ENCODE data around the gene TNRC6A. TPM values are rescaled to one million over a fixed set of nuclear protein-coding genes. Genes with fewer than 3 reads are reported as not detected.
"Not testable (repeated sequence)": the region's sequence is repeated elsewhere in the genome, so short reads cannot be mapped to it uniquely, and the experiment has no call there.

The TNRC6A gene
- total RNA-seq, 6 experiments from 2014 or later, result 17.0 to 38.4 (median 23.1) TPM

GRCh38 chr16:24853830-24854229 is 124.4 kb downstream of the TNRC6A start:
- ATAC-seq (no peak), DNase-seq (no peak)
- intact Hi-C loops (cut with DNase I), result no loop called here
- Histone ChIP-seq H3K27me3 (no peaks in the 10 kb centered on the region), H3K4me1 (peaks cover 0 to under 1% (median 0%) of the 10 kb centered on the region in 4 donors), H3K27ac (no peak overlapping the region), H3K9me3 (no peaks in the 10 kb centered on the region), H3K4me3 (no peak overlapping the region), H3K36me3 (no peaks in the 10 kb centered on the region)
- no peak for TF ChIP-seq POLR2A (IDR thresholded peaks at IDR 0.05)
- no peak for TF ChIP-seq CTCF (IDR thresholded peaks at IDR 0.05)
- WGBS (ENCODE audit: insufficient coverage, low coverage, low lambda C conversion rate, missing lambda C conversion rate), result no CpG with 5 or more reads among the region's 18 CpGs

GRCh38 chr16:24854607-24855171 is 125.2 kb downstream of the TNRC6A start:
- no peak overlapping the region for H3K4me3 ChIP-seq
- no peak overlapping the region for H3K27ac ChIP-seq
- TF ChIP-seq POLR2A (IDR thresholded peaks at IDR 0.05), result no peak
- TF ChIP-seq CTCF (IDR thresholded peaks at IDR 0.05), result no peak
- no peak for DNase-seq
- no peaks in the 10 kb centered on the region for H3K36me3 ChIP-seq
- no peaks in the 10 kb centered on the region for H3K27me3 ChIP-seq
- no peak for ATAC-seq
- H3K9me3 ChIP-seq, result no peaks in the 10 kb centered on the region
- intact Hi-C loops (cut with DNase I), result no loop called here
- H3K4me1 ChIP-seq, result peaks cover 0 to 9% (median 0%) of the 10 kb centered on the region in 4 donors

GRCh38 chr16:24855678-24856077 is 126.2 kb downstream of the TNRC6A start:
- WGBS (ENCODE audit: insufficient coverage, low coverage, low lambda C conversion rate, missing lambda C conversion rate), result 93% methylated on average over 3 of the region's 5 CpGs
- no peaks in the 10 kb centered on the region for H3K36me3 ChIP-seq
- H3K4me3 ChIP-seq, result no peak overlapping the region
- H3K9me3 ChIP-seq, result no peaks in the 10 kb centered on the region
- DNase-seq (no peak), ATAC-seq (no peak)
- intact Hi-C loops (cut with DNase I), result no loop called here
- TF ChIP-seq POLR2A (IDR thresholded peaks at IDR 0.05) (no peak), CTCF (IDR thresholded peaks at IDR 0.05) (no peak)
- H3K27ac ChIP-seq, result no peak overlapping the region
- peaks cover 0 to 10% (median 0%) of the 10 kb centered on the region in 4 donors for H3K4me1 ChIP-seq
- H3K27me3 ChIP-seq, result no peaks in the 10 kb centered on the region

- intact Hi-C loops (cut with DNase I); H3K27ac ChIP-seq; DNase-seq; H3K4me3 ChIP-seq; H3K36me3 ChIP-seq; H3K27me3 ChIP-seq; H3K4me1 ChIP-seq; H3K9me3 ChIP-seq; ATAC-seq: not testable (repeated sequence)
- 80% methylated on average over 4 of the region's 8 CpGs for WGBS (ENCODE audit: insufficient coverage, low coverage, low lambda C conversion rate, missing lambda C conversion rate)
Observed at GRCh38 chr16:24856871-24857270, 127.4 kb downstream of the TNRC6A start.

GRCh38 chr16:24858219-24859041 is 129.0 kb downstream of the TNRC6A start:
- Histone ChIP-seq H3K9me3 (no peaks in the 10 kb centered on the region), H3K4me3 (no peak overlapping the region), H3K36me3 (no peaks in the 10 kb centered on the region), H3K27ac (no peak overlapping the region), H3K4me1 (peaks cover 0 to 10% (median 0%) of the 10 kb centered on the region in 4 donors), H3K27me3 (no peaks in the 10 kb centered on the region)
- TF ChIP-seq CTCF (IDR thresholded peaks at IDR 0.05) (no peak), POLR2A (IDR thresholded peaks at IDR 0.05) (no peak)
- WGBS (ENCODE audit: insufficient coverage, low coverage, low lambda C conversion rate, missing lambda C conversion rate), result 33% methylated on average over 9 of the region's 9 CpGs
- intact Hi-C loops (cut with DNase I), result no loop called here
- DNase-seq (peak in 1 of 3 donors; percentile 56), ATAC-seq (peak; percentile 58 to 78 (median 70))

All from right lobe of liver (tissue), 6 donors.